VCaP (cell line): ENCODE data around the gene TMEM59L.

ENCODE experiments used
- H3K27ac ChIP-seq: fragments of 450-650 bp; 2 replicates; pipeline ENCODE4 v1.5.1; 2017
- CTCF ChIP-seq: fragments of 450-650 bp; conservative IDR thresholded peaks from 2 replicates; pipeline ENCODE4 v1.5.1; 2017; ENCODE audit warnings: mild to moderate bottlenecking, moderate library complexity

Gene TMEM59L

DNA sequence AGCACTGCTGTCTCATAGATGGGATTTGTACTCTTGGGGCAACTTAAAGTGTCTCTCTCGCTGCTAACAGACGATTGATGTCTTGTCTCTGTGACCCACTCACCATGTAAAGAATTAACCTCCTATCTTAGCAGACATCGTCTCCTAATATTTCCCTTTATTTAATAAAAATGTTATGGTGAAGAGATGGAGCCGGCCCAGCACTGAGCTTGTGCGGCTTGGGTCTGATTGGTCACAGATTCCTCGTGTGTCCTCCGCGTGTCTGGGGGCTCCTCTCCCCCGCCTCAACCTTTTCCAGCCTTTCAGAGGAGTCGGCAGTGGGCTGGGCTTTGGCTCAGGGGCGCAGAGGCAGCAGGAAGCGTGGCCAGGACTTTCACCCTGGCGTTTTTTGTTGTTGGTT, 57.6 kb downstream of the TMEM59L start:
- H3K27ac ChIP-seq: no peak overlapping the region
- no peak for TF ChIP-seq CTCF
